Suprapubic skin (tissue), 3 donors: ENCODE measurements around the gene PTOV1.

ENCODE experiments used
- EP300 ChIP-seq: sonication (generic); formaldehyde crosslinking; IDR thresholded peaks from one replicate; pipeline ENCODE4 v1.6.1; 2017; ENCODE audit warnings: antibody characterized with exemption
- POLR2A ChIP-seq, 2 donors: fragments of 450-650 bp; IDR thresholded peaks; one replicate each; pipeline ENCODE4 v1.6.1; 2017; ENCODE audit warnings: antibody characterized with exemption in 2 of 2, mild to moderate bottlenecking in 2 of 2, moderate library complexity in 2 of 2
- TF ChIP-seq, protein P1 (sequence below), 2 donors: fragments of 200-600 bp in 1 of 2; fragments of 450-650 bp in 1 of 2; sonication (generic) in 1 of 2; IDR thresholded peaks; one replicate each; pipeline ENCODE4 v1.5.1; 2016 to 2019; ENCODE audit warnings: antibody characterized with exemption in 2 of 2, mild to moderate bottlenecking in 1 of 2, moderate library complexity in 1 of 2

DNA sequence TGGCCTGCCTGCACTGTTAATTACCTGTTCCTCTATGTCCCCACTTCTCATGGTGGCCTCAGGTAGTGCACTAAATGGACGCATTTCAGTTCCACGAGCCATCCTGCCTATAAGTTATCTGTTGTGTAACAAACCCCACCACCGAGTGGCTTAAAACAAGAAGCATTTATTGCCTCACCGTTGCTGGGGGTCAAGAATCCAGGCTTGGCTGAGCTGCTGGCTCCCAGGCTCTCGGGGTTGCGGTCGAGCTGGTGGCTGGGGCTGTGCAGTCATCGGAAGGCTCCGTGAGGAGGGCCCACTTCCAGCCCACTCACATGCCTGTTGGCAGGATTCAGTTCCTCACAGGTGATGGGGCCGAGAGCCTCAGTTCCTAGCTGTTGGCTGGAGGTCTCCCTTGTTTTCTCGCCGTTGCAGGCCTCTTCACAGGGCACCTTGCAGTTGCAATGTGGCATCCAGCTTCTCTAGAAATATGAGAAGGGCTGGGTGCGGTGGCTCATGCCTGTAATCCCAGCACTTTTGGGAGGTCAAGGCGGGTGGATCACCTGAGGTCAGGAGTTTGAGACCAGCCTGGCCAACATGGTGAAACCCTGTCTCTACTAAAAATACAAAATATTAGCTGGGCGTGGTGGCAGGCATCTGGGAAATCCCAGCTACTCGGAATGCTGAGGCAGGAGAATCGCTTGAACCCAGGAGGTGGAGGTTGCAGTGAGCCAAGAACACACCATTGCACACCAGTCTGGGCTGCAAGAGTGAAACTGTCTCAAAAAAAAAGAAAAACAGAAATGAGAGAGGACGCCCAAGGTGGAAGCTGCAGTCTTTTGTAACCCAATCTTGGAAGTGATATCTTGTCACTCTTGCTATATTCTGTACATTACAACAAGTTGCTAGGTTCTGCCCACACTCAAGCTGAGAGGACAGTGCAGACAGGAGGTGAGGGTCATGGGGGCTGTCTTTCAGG is 6.5 kb upstream of the PTOV1 start:
- TF ChIP-seq, protein P1, sequence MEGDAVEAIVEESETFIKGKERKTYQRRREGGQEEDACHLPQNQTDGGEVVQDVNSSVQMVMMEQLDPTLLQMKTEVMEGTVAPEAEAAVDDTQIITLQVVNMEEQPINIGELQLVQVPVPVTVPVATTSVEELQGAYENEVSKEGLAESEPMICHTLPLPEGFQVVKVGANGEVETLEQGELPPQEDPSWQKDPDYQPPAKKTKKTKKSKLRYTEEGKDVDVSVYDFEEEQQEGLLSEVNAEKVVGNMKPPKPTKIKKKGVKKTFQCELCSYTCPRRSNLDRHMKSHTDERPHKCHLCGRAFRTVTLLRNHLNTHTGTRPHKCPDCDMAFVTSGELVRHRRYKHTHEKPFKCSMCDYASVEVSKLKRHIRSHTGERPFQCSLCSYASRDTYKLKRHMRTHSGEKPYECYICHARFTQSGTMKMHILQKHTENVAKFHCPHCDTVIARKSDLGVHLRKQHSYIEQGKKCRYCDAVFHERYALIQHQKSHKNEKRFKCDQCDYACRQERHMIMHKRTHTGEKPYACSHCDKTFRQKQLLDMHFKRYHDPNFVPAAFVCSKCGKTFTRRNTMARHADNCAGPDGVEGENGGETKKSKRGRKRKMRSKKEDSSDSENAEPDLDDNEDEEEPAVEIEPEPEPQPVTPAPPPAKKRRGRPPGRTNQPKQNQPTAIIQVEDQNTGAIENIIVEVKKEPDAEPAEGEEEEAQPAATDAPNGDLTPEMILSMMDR (IDR thresholded peaks at IDR 0.05), result no peak
- TF ChIP-seq POLR2A (IDR thresholded peaks at IDR 0.05) (no peak), EP300 (no peak)
